ENCODE results near the gene LNP1. TPM values are rescaled to one million over a fixed set of nuclear protein-coding genes. Genes with fewer than 3 reads are reported as not detected.

LNP1 gene
- total and polyA plus RNA-seq, 8 donors, result 1.1 to 2.4 (median 1.5) TPM

DNA sequence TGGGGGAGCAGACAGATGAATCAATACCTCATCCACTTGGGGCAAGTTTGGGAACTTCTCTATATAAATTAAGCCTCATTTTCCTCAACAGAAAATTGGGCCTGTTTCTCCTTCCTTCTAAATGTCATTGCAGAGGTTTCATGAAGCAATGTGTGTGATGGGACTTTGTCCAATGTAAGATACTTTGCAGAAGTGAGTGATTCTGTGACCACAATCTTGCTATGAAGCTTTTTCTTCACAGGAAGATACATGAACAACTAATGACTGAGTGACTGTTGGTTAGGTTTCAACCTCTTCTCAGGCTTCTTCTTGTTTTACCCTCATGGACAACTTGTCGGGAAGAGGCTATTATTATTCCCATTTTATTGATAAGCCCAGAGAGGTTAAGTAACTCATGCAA, 102.1 kb downstream of the LNP1 start:
- DNase-seq (no peak), ATAC-seq (no peak), FAIRE-seq (no peak)
- H3K36me3 ChIP-seq, result no peaks in the 10 kb centered on the region
- no peaks in the 10 kb centered on the region for H3K4me1 ChIP-seq
- TF ChIP-seq, protein P1, sequence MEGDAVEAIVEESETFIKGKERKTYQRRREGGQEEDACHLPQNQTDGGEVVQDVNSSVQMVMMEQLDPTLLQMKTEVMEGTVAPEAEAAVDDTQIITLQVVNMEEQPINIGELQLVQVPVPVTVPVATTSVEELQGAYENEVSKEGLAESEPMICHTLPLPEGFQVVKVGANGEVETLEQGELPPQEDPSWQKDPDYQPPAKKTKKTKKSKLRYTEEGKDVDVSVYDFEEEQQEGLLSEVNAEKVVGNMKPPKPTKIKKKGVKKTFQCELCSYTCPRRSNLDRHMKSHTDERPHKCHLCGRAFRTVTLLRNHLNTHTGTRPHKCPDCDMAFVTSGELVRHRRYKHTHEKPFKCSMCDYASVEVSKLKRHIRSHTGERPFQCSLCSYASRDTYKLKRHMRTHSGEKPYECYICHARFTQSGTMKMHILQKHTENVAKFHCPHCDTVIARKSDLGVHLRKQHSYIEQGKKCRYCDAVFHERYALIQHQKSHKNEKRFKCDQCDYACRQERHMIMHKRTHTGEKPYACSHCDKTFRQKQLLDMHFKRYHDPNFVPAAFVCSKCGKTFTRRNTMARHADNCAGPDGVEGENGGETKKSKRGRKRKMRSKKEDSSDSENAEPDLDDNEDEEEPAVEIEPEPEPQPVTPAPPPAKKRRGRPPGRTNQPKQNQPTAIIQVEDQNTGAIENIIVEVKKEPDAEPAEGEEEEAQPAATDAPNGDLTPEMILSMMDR (IDR thresholded peaks at IDR 0.05), result no peak
- no peaks in the 10 kb centered on the region for H3K27me3 ChIP-seq
- H3K9me3 ChIP-seq, result no peaks in the 10 kb centered on the region
- 88 to 97% methylated on average over 1 of the region's 1 CpG for WGBS, 2 donors
- intact Hi-C loops (cut with DNase I), result no loop called here
- no peak overlapping the region for H3K4me3 ChIP-seq
- no peak overlapping the region for H3K27ac ChIP-seq

Other genes starting within 250 kb of the LNP1 start
- gene TBC1D23, start 140.5 kb upstream of the LNP1 start, total RNA-seq, result 10 to 100 TPM; 19.5 to 31.3 (median 23.4) TPM
- gene TBC1D23, start 140.5 kb upstream of the LNP1 start, polyA plus RNA-seq, result 10 to 100 TPM; 10.9 to 15.1 TPM
- 10 to 100 TPM; 14.2 to 23.4 (median 17.2) TPM for gene NIT2, start 66.8 kb upstream of the LNP1 start, total RNA-seq
- 10 to 100 TPM; 19.6 to 38.6 TPM for gene NIT2, start 66.8 kb upstream of the LNP1 start, polyA plus RNA-seq
- 10 to 100 TPM; 16.5 to 26.3 (median 18.4) TPM for gene TOMM70, start 450 bp upstream of the LNP1 start, total RNA-seq
- 10 to 100 TPM in 1 of 2 donors, 1 to 10 TPM in 1; 8.4 to 13.1 TPM for gene TOMM70, start 450 bp upstream of the LNP1 start, polyA plus RNA-seq
- gene TMEM45A, start 91.1 kb downstream of the LNP1 start, total RNA-seq, result 10 to 100 TPM in 2 of 6 donors, 1 to 10 TPM in 4; 5.0 to 15.1 (median 8.8) TPM
- 1 to 10 TPM; 4.2 to 9.3 TPM for gene TMEM45A, start 91.1 kb downstream of the LNP1 start, polyA plus RNA-seq
- under 1 TPM in 1 of 6 donors, not detected in 5; 0.12 TPM for gene ADGRG7, start 208.1 kb downstream of the LNP1 start, total RNA-seq
- not detected for gene ADGRG7, start 208.1 kb downstream of the LNP1 start, polyA plus RNA-seq

All from pancreas (tissue), 10 donors.